Panc1 (cell line): ENCODE results near the gene CEP128. TPM values are rescaled to one million over a fixed set of nuclear protein-coding genes. Genes with fewer than 3 reads are reported as not detected.

Source experiments
- ATAC-seq: fragments of 200-7000 bp; cut with Tn5 transposase; 2 replicates; pipeline ENCODE4 v1.9.1; 2020; ENCODE audit warnings: mild to moderate bottlenecking, moderate library complexity
- BruUV-seq: library from RNA; stranded (reverse); fragments of 400-500 nt; replicated peaks from 2 replicates; lab custom pipeline; 2021; lab: Mats Ljungman, UMichigan
- CTCF ChIA-PET: fragments of 300-600 bp; sonication (Branson Sonifier 250); formaldehyde crosslinking; loops from one replicate; lab custom pipeline; 2022; ENCODE audit warnings: antibody characterized with exemption; lab: Charles Lee
- POLR2A ChIA-PET: fragments of 300-600 bp; sonication (Branson Sonifier 250); formaldehyde crosslinking; loops from one replicate; lab custom pipeline; 2022; ENCODE audit warnings: antibody characterized with exemption; lab: Charles Lee
- DNase-seq: peaks from one replicate; pipeline ENCODE4 v3.0.0-alpha.2; 2010; ENCODE audit warnings: low read depth, low spot score
- H3K27ac ChIP-seq: 2 replicates; pipeline ENCODE4 v1.5.1; 2011; ENCODE audit warnings: mild to moderate bottlenecking, low read length, inconsistent platforms
- H3K27me3 ChIP-seq: fragments of 200-500 bp; sonication (Bioruptor generic); 2 replicates; pipeline ENCODE4 v1.6.0; 2014; ENCODE audit warnings: low read length, inconsistent platforms; ENCODE audit not compliant: control insufficient read depth, insufficient read depth
- H3K36me3 ChIP-seq: fragments of 200-500 bp; sonication (Bioruptor generic); 2 replicates; pipeline ENCODE4 v1.5.1; 2014; ENCODE audit warnings: inconsistent platforms, mild to moderate bottlenecking, low read length, moderate library complexity; ENCODE audit not compliant: control insufficient read depth, insufficient read depth
- H3K4me1 ChIP-seq: 2 replicates; pipeline ENCODE4 v1.5.1; 2011; ENCODE audit warnings: inconsistent platforms, mild to moderate bottlenecking, low read length, moderate library complexity; ENCODE audit not compliant: control insufficient read depth, insufficient read depth
- H3K4me3 ChIP-seq, 2 experiments: 2 replicates each; pipeline ENCODE4 v1.5.1; 2011 to 2012; ENCODE audit warnings: low read depth in 2 of 2, low read length in 2 of 2, mild to moderate bottlenecking in 2 of 2, inconsistent platforms in 1 of 2, moderate library complexity in 1 of 2
- H3K9me3 ChIP-seq: fragments of 200-500 bp; sonication (Bioruptor generic); 2 replicates; pipeline ENCODE4 v1.5.1; 2014; ENCODE audit warnings: low read depth, mild to moderate bottlenecking, inconsistent platforms, low read length, moderate library complexity; ENCODE audit not compliant: control insufficient read depth, insufficient read depth
- CTCF ChIP-seq: fragments of 450-650 bp; IDR thresholded peaks from 2 replicates; pipeline ENCODE4 v1.5.1; 2017; ENCODE audit warnings: mild to moderate bottlenecking
- POLR2AphosphoS5 ChIP-seq: IDR thresholded peaks from 2 replicates; pipeline ENCODE4 v1.6.1; 2012; ENCODE audit warnings: mild to moderate bottlenecking, low read depth, low read length, moderate library complexity
- REST ChIP-seq, 2 experiments: IDR thresholded peaks; 2 replicates each; pipeline ENCODE4 v1.6.1; 2011 to 2012; ENCODE audit warnings: low read depth in 2 of 2, control low read depth in 1 of 2, low read length in 1 of 2, mild to moderate bottlenecking in 1 of 2, moderate library complexity in 1 of 2; ENCODE audit not compliant: insufficient read depth in 1 of 2
- SIN3A ChIP-seq: IDR thresholded peaks from 2 replicates; pipeline ENCODE4 v1.6.1; 2012; ENCODE audit warnings: low read depth, mild to moderate bottlenecking, low read length, moderate library complexity, borderline replicate concordance; ENCODE audit not compliant: insufficient read depth
- TCF7L2 ChIP-seq: IDR thresholded peaks from 2 replicates; pipeline ENCODE4 v1.6.1; 2011; ENCODE audit warnings: mild to moderate bottlenecking, low read depth, low read length, inconsistent platforms
- in situ Hi-C: cut with HindIII; loops from 2 replicates; pipeline ENCODE4 v1.10.0; 2016; ENCODE audit warnings: low sequenced_read_pairs, low pct_unique_long_range_greater_than_20kb
- intact Hi-C: fragments of 100-400 bp; cut with micrococcal nuclease; formaldehyde crosslinking; loops from one replicate; pipeline ENCODE4 v1.10.0; 2022; ENCODE audit not compliant: unreplicated experiment
- total RNA-seq: library from RNA; stranded (reverse); gene quantifications from one replicate; pipeline ENCODE4 v1.2.1, GENCODE V29; 2021; ENCODE audit not compliant: unreplicated experiment

Gene CEP128
- total RNA-seq, 1 experiment from 2014 or later: 9.3 TPM

- Histone ChIP-seq H3K9me3 (no peaks in the 10 kb centered on the region), H3K27ac (no peak overlapping the region), H3K4me3 (no peak overlapping the region), H3K4me1 (no peaks in the 10 kb centered on the region), H3K36me3 (no peaks in the 10 kb centered on the region; the same call in 1 of the 2 replicates), H3K27me3 (peaks cover 10% of the 10 kb centered on the region; the same call in 1 of the 2 replicates)
- no TSS peak for BruUV-seq
- in situ Hi-C loops: no loop called here
- intact Hi-C loops: loop anchor here (10.0 kb wide), 1 partner anchor 215 kb away; no protein-coding TSS in a partner anchor
- TF ChIP-seq TCF7L2: no peak
- no peak for TF ChIP-seq SIN3A
- no peak for TF ChIP-seq CTCF
- no peak for TF ChIP-seq POLR2AphosphoS5
- TF ChIP-seq REST (IDR thresholded peaks at IDR 0.05; ENCODE audit: insufficient read depth in 1 of 2, low read depth in 2 of 2, low read length in 1 of 2): no peak
- ChIA-PET POLR2A (no interaction called here), CTCF (no interaction called here)
- DNase-seq (no peak), ATAC-seq (no peak)
These were observed 18.0 kb upstream of the CEP128 start for GRCh38 chr14:80959496-80959895.

- ATAC-seq (no peak), DNase-seq (no peak)
- in situ Hi-C loops: no loop called here
- intact Hi-C loops: loop anchor here (10.0 kb wide), 1 partner anchor 216 kb away; no protein-coding TSS in a partner anchor
- H3K27ac ChIP-seq: no peak overlapping the region
- no peak overlapping the region for H3K4me3 ChIP-seq
- H3K9me3 ChIP-seq: no peaks in the 10 kb centered on the region
- H3K27me3 ChIP-seq: peaks cover 10% of the 10 kb centered on the region; the same call in 1 of the 2 replicates
- POLR2A ChIA-PET: no interaction called here
- TF ChIP-seq POLR2AphosphoS5 (no peak), CTCF (no peak), SIN3A (no peak), REST (IDR thresholded peaks at IDR 0.05; ENCODE audit: insufficient read depth in 1 of 2, low read depth in 2 of 2, low read length in 1 of 2) (no peak), TCF7L2 (no peak)
- CTCF ChIA-PET: no interaction called here
- no peaks in the 10 kb centered on the region; the same call in 1 of the 2 replicates for H3K36me3 ChIP-seq
- no peaks in the 10 kb centered on the region for H3K4me1 ChIP-seq
- BruUV-seq: no TSS peak
These were observed 17.4 kb upstream of the CEP128 start for GRCh38 chr14:80958939-80959338.
